ENCODE results near the gene ZCCHC12. TPM values are rescaled to one million over a fixed set of nuclear protein-coding genes. Genes with fewer than 3 reads are reported as not detected.
A peak's percentile ranks its signal among the peaks of the same experiment; 100 is the strongest.

The ZCCHC12 gene
- total RNA-seq, 1 experiment from 2014 or later, result 0.10 TPM

DNA sequence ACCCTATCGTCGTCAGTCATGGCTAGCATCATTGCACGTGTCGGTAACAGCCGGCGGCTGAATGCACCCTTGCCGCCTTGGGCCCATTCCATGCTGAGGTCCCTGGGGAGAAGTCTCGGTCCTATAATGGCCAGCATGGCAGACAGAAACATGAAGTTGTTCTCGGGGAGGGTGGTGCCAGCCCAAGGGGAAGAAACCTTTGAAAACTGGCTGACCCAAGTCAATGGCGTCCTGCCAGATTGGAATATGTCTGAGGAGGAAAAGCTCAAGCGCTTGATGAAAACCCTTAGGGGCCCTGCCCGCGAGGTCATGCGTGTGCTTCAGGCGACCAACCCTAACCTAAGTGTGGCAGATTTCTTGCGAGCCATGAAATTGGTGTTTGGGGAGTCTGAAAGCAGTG lies 1.6 kb downstream of the ZCCHC12 start:
- Histone ChIP-seq H3K4me1 (ENCODE audit: control insufficient read depth, insufficient read depth, low read length) (peaks cover 10% of the 10 kb centered on the region; the same call in 1 of the 2 replicates), H3K27me3 (ENCODE audit: control insufficient read depth, insufficient read depth, low read length) (peaks cover 20% of the 10 kb centered on the region), H3K9me3 (ENCODE audit: control insufficient read depth, insufficient read depth, low read depth, low read length) (no peaks in the 10 kb centered on the region), H3K36me3 (ENCODE audit: control insufficient read depth, insufficient read depth, low read length) (no peaks in the 10 kb centered on the region), H3K4me3 (ENCODE audit: low read depth in 2 of 2, low read length in 2 of 2) (no peak overlapping the region), H3K27ac (ENCODE audit: low read length) (no peak overlapping the region)
- ChIA-PET POLR2A (no interaction called here), CTCF (no interaction called here)
- no TSS peak for BruUV-seq (replicated peaks)
- DNase-seq (ENCODE audit: low read depth, low spot score) (no peak), ATAC-seq (no peak)
- no peak for TF ChIP-seq POLR2AphosphoS5 (IDR thresholded peaks at IDR 0.05; ENCODE audit: low read depth, low read length)
- no peak for TF ChIP-seq TCF7L2 (IDR thresholded peaks at IDR 0.05; ENCODE audit: low read depth, low read length)
- TF ChIP-seq, protein P1, sequence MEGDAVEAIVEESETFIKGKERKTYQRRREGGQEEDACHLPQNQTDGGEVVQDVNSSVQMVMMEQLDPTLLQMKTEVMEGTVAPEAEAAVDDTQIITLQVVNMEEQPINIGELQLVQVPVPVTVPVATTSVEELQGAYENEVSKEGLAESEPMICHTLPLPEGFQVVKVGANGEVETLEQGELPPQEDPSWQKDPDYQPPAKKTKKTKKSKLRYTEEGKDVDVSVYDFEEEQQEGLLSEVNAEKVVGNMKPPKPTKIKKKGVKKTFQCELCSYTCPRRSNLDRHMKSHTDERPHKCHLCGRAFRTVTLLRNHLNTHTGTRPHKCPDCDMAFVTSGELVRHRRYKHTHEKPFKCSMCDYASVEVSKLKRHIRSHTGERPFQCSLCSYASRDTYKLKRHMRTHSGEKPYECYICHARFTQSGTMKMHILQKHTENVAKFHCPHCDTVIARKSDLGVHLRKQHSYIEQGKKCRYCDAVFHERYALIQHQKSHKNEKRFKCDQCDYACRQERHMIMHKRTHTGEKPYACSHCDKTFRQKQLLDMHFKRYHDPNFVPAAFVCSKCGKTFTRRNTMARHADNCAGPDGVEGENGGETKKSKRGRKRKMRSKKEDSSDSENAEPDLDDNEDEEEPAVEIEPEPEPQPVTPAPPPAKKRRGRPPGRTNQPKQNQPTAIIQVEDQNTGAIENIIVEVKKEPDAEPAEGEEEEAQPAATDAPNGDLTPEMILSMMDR (IDR thresholded peaks at IDR 0.05), result no peak
- TF ChIP-seq SIN3A (IDR thresholded peaks at IDR 0.05; ENCODE audit: borderline replicate concordance, insufficient read depth, low read depth, low read length), result no peak
- TF ChIP-seq, protein P2, sequence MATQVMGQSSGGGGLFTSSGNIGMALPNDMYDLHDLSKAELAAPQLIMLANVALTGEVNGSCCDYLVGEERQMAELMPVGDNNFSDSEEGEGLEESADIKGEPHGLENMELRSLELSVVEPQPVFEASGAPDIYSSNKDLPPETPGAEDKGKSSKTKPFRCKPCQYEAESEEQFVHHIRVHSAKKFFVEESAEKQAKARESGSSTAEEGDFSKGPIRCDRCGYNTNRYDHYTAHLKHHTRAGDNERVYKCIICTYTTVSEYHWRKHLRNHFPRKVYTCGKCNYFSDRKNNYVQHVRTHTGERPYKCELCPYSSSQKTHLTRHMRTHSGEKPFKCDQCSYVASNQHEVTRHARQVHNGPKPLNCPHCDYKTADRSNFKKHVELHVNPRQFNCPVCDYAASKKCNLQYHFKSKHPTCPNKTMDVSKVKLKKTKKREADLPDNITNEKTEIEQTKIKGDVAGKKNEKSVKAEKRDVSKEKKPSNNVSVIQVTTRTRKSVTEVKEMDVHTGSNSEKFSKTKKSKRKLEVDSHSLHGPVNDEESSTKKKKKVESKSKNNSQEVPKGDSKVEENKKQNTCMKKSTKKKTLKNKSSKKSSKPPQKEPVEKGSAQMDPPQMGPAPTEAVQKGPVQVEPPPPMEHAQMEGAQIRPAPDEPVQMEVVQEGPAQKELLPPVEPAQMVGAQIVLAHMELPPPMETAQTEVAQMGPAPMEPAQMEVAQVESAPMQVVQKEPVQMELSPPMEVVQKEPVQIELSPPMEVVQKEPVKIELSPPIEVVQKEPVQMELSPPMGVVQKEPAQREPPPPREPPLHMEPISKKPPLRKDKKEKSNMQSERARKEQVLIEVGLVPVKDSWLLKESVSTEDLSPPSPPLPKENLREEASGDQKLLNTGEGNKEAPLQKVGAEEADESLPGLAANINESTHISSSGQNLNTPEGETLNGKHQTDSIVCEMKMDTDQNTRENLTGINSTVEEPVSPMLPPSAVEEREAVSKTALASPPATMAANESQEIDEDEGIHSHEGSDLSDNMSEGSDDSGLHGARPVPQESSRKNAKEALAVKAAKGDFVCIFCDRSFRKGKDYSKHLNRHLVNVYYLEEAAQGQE (IDR thresholded peaks at IDR 0.05; ENCODE audit: insufficient read depth in 1 of 2, low read depth in 2 of 2, low read length in 1 of 2), result no peak
- intact Hi-C loops (cut with micrococcal nuclease; ENCODE audit: unreplicated experiment) (no loop called here), in situ Hi-C loops (cut with HindIII; ENCODE audit: low pct_unique_long_range_greater_than_20kb, low sequenced_read_pairs) (no loop called here)

DNA sequence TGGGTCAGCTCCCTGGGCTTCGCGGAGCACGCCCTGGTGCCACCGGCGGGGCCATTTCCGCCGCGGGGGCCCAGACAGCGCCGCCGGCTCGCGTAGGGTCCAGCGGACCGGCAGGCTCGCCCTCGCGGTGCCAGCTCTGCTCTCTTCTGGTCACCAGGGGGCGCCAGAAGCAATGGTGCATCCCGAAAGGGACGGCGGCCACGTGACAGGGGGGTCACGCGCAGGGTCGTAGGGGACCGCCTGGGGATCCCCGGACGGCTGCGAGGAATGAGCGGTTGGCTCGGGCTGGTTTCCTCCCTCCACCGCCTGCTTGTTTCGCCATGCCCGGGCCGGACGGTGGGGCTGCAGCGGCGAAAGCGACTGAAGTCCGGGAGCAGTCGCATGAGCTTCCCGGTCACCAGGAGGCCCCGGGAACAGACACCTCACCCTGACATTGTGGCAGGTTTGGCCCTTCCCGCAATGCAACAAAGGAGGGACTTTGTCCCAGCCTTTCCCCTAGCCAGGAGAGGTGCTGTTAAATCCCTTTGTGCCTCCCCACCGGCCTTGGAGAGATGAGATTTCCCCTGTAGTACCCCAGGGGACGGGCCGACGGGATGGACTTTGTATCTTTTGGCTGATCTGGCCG lies 15.8 kb downstream of the ZCCHC12 start:
- ATAC-seq, result peak; percentile 98
- Histone ChIP-seq H3K9me3 (ENCODE audit: control insufficient read depth, insufficient read depth, low read depth, low read length) (no peaks in the 10 kb centered on the region), H3K4me1 (ENCODE audit: control insufficient read depth, insufficient read depth, low read length) (no peaks in the 10 kb centered on the region), H3K27me3 (ENCODE audit: control insufficient read depth, insufficient read depth, low read length) (no peaks in the 10 kb centered on the region), H3K27ac (ENCODE audit: low read length) (peak overlapping the region; percentile 63), H3K36me3 (ENCODE audit: control insufficient read depth, insufficient read depth, low read length) (no peaks in the 10 kb centered on the region), H3K4me3 (ENCODE audit: low read depth in 2 of 2, low read length in 2 of 2) (peak overlapping the region; percentile 46 to 51)
- ChIA-PET POLR2A (no interaction called here), CTCF (interaction anchor here (0.5 to 1.1 kb wide), 9 partner anchors 8 to 379 kb away, joined by 3 to 9 read pairs (median 3); no protein-coding TSS in a partner anchor)
- no peak for DNase-seq (ENCODE audit: low read depth, low spot score)
- in situ Hi-C loops (cut with HindIII; ENCODE audit: low pct_unique_long_range_greater_than_20kb, low sequenced_read_pairs), result no loop called here
- no TSS peak for BruUV-seq (replicated peaks)
- TF ChIP-seq, protein P2 (IDR thresholded peaks at IDR 0.05; ENCODE audit: insufficient read depth in 1 of 2, low read depth in 2 of 2, low read length in 1 of 2), result no peak
- TF ChIP-seq, protein P1 (IDR thresholded peaks at IDR 0.05), result peak; percentile 93
- peak; percentile 79 for TF ChIP-seq TCF7L2 (IDR thresholded peaks at IDR 0.05; ENCODE audit: low read depth, low read length)
- 0 out of 2 replicates have a peak, but pooled peaks have one; percentile 29 for TF ChIP-seq POLR2AphosphoS5 (IDR thresholded peaks at IDR 0.05; ENCODE audit: low read depth, low read length)
- 0 out of 2 replicates have a peak, but pooled peaks have one; percentile 30 for TF ChIP-seq SIN3A (IDR thresholded peaks at IDR 0.05; ENCODE audit: borderline replicate concordance, insufficient read depth, low read depth, low read length)
- intact Hi-C loops (cut with micrococcal nuclease; ENCODE audit: unreplicated experiment), result no loop called here

Data from Panc1 (cell line).